GM19455 (cell line): Measurements from ENCODE around the gene SP2.
A peak's percentile ranks its signal among the peaks of the same experiment; 100 is the strongest.

Source experiments
- ATAC-seq: cut with Tn5 transposase; IDR thresholded peaks from one replicate; pipeline ENCODE4 v1.9.1; 2021; ENCODE audit not compliant: unreplicated experiment

The SP2 gene

GRCh38 chr17:47895856-47896671 is at the start of gene SP2:
SP2 (plus strand) TSS chr17:47896236; CDS start chr17:47896287, 51 bp downstream.
- ATAC-seq, result peak; percentile 93

DNA sequence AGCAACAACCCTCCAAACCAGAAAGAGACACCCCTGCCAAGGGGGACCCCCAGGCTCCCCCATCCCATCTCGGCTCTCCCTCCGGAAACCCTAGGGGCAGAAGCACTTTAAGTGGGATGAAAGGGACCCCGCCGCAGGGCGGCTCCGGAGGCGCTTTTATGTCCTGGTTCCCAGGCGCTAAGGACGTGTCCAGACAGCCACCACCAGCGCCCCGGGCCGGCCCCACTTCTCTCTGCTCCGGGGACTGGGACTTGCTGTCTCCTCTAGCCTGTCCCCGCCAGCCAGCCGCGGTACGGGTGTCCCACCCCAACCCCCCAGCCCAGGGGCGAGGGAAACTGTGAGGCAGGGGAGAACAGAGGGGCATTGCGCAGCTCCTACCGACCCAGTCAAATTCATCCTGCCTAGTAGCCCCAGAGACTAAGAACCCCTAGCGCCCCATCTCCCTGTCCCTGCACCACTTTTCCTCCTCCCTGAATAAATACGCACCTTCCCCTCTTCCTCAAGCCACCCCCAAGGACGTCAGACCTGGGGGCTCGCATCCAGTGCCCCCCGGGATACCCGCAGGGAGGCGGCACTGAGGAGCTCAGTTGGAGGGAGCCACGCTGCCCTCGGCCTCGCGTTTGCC is 49.2 kb upstream of the SP2 start:
- ATAC-seq, result no peak

DNA sequence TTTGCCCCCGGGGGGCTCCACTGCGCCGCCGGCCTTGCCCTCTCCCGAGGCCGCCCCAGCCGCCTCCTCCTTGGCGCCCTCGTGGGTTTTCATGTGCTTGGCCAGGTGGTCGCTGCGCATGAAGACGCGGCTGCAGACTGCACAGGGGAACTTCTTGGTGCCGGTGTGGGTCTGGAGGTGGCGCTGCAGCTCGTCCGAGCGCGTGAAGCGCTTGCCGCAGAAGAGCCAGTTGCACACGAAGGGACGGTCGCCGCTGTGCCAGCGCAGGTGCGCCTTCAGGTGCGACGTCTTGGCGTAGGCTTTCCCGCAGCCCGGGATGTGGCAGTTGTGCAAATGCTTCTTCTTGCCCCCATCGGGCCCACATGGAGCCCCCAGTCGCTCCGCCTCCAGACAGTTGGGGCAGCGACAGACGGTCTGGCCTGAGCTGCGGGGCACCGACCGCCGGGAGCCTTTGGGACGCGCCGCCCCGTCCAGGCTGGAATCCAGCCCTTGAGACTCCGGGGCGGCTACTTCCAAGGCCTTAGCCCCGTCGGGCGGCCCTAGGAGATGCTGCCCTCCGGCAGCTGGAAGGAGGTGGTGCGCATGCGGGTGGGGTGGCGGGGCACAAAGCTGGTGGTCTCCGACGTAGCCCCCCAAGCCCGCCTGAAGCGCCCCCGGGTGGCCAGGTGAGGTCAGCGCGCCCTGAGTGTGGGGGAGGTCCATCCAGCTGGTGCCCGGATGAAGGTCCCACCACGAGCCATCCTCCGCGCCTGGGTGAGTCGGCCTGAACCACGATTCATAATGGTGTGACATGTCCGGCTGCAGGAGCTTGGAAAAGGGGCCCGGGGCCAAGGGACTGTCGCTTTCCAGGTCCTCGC is 48.5 kb upstream of the SP2 start:
- ATAC-seq, result no peak

DNA sequence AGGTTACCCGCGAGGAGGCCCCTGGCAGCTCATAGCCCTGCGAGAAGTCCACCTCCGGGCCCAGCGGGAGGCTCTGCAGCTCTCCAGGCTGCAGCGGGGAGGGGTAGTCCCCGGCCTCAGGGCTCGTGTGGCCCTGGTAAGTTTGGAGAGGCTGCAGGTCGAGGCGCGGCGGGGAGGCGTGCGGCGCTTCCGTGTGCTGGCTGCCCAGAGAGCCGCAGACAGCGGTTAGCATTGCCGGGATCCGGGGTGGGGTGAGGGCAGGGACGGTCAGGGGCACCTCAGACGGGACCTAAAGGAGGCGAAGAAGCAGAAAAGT is 47.9 kb upstream of the SP2 start:
- no peak for ATAC-seq

DNA sequence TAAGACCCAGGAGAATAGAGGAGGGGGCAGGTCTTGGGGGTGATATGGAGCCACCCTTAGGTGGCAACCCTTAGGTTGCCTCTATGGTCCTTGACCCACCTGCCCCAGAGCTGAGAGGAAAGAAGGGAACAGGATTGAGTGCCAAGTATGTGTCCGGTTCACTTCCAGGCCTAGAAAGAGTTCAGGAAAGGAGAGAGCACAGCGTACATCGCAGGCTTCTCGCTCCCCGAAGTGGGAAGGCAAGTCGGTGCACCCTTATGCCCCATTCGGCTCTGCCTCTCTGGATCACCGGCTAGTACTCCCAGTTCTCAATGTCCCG is 45.7 kb upstream of the SP2 start:
- ATAC-seq, result no peak

GRCh38 chr17:47850692-47851573 is 45.1 kb upstream of the SP2 start, which contains the start of gene SP6:
SP6 (minus strand) TSS chr17:47851163; CDS start chr17:47848429, 2,734 bp downstream.
- no peak for ATAC-seq

GRCh38 chr17:47851764-47852112 is 44.3 kb upstream of the SP2 start:
- no peak for ATAC-seq

DNA sequence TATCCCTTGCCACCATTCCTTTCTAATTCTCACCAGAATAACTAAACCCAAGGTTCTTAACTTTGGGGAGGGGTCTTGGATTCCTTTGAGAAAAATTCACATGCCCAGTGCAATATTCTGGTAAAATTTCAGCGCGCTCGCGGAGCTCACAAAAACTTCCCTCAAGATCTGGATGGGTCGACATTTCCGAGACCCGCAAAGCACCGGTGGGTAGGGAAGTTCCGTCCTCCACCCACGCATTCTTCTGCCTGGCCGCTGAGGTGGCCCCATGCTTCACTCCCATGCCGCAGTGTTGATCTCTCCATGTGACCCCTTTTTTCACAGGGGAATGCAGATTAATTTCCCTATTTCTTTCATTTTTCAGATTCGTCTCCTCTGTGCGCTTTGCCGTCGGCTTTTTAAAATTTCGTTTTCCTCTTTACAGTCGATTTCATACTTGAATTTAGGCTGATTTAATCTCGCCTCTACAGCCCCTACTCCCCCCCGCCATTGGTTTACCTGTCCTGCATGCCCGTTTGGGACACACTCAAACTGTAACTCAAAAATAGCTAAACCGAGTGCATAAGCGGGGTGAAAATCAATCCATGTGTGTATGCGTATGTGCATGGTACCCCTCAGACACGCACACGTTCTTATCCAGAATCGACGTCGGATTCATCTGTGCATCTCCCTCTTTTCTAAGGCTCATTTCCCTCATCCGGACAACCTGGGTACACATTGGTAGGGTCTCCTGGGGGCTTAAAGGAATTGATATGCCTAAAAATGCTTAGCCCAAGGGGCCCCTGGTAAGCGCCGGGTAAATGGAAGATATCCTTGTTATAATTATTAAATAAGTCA is 43.7 kb upstream of the SP2 start:
- no peak for ATAC-seq

- no peak for ATAC-seq
These were observed 42.4 kb upstream of the SP2 start for GRCh38 chr17:47853616-47854015.

GRCh38 chr17:47855737-47856136 is 40.3 kb upstream of the SP2 start:
- no peak for ATAC-seq

DNA sequence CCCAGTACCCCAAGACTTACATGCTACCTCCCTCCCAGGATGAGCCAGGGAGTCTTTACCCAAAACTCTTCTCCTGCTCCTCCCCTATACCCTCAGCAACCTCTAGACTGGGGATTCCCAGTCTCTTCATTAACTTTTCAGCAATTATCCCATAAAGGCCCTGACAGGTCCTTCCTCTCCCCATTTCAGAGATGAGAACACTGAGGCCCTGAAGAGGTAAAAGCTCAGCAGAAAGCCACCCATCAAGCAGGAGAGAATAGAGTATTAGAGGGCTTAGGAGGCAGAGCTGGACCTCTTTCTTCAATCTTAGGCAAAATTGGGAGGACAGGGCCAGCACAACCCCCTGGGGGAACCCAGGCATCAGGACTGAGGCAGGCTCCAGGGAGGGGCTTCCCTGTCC is 39.2 kb upstream of the SP2 start:
- ATAC-seq, result no peak

DNA sequence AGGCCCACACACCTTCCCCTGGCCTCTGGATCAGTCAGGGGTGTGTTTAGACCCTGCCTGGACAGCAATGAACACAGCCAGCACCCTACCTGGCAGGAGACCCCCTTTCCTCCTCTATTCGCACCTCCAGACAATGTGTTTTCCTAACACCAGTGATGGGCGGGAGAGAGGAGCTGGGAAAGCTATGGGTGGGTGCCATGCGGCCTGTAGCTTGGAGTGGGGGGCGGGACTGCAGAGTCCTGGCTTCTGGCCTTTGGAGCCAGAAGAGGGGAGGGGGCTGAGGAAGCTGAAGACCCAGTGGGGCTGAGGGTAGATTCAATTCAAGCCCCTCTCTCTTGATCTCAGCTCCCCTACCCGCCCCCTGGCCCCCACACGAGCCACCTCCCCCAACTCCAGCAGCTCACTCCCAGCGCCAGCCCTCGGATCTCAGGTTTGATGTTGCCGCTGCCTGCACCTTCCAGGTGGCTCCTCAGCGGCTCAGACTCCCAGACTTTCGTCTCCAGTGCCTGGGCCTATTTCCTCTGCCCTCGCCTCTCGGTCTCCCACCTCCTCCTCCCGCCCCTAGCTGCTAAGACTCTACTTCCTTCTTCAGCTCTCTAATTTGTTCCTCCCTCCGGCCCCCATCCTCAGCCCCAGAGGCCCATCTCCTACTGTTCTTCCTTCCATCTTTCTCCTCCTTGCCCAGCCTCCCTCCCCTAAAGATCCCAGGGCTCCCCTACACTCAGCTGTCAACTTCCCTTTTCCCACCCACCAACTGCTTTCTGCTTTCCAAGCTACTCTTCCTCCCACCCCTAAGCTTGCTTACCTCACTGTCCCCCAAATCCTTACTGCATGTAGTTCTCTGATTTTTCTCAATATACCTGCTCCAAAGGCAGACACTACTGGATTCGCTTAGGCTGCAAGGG is 38.2 kb upstream of the SP2 start:
- ATAC-seq, result no peak

DNA sequence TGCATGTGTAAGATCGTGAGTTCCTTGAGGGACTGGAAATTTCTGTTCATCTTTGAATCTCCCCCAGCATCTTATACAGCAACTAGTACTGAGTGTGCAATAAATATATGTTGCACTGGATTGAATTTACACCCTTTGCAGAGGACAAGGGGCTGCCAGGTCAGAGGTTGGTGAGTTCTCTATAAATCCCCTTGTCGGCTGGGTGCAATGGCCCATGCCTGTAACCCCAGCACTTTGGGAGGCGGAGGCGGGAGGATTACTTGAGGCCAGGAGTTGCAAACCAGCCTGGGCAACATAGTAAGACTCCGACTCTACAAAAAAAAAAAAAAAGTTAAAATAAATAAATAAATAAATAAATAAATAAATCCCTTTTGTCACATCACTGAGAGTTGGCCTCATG is 35.6 kb upstream of the SP2 start:
- no peak for ATAC-seq

DNA sequence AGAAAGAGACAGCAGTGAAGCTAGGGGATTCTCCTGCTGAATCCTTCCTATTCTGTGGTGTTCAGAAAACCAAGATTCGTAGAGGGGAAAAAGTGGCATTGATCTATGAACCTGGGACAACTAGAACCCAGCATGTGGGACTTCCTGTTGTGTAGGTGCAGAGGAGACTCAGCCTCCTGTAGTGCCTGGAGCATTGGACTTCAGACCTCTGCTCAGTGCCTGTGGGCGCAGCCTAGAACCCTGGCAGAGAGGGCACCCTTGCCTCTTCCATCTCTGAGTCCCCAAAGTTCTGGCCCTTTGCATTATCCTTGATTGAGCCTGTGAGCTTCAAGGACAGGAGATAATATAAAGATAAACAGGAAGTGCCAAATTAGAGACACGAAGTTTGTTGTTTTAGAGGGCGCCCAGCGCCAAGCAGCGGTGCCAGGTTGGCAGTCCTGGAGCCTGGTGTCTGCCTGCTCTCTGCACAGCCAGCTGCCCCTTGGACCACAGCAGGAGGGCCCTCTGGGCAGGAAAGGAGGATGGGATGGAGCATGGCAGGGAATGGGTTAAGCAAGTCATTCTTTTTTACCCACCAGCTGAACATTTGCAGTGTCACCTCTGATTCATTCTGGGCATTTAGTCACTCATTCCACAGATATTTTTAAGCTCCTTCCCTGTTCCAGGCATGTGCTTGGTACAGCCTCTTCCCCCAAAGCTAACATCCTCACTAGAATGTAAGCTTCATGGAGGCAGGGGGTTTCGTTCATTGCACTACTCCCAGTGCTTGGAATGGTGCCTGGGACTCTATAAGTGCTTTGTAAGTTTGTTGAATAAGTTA is 33.2 kb upstream of the SP2 start:
- ATAC-seq, result no peak

GRCh38 chr17:47864791-47865216 is 31.2 kb upstream of the SP2 start:
- no peak for ATAC-seq

- no peak for ATAC-seq
These were observed 29.1 kb upstream of the SP2 start for GRCh38 chr17:47866941-47867340.

- no peak for ATAC-seq
These were observed 28.1 kb upstream of the SP2 start for GRCh38 chr17:47867813-47868533.

GRCh38 chr17:47869114-47869513 is 26.9 kb upstream of the SP2 start:
- ATAC-seq, result no peak
